Activated T-cell treated with anti-CD3 and anti-CD28 coated beads, Interleukin-2, amount 50 U/mL, for 72 hours (primary cell): ENCODE data around the gene NHLRC2. TPM values are rescaled to one million over a fixed set of nuclear protein-coding genes. Genes with fewer than 3 reads are reported as not detected.
A peak's percentile ranks its signal among the peaks of the same experiment; 100 is the strongest.

ENCODE experiments used
- ATAC-seq, 2 donors: fragments of 150-1000 bp; cut with Tn5 transposase; replicated peaks in 1 of 2; 2 replicates each; pipeline ENCODE4 v1.10.0; 2021; ENCODE audit warnings: moderate library complexity in 2 of 2, mild to moderate bottlenecking in 1 of 2
- DNase-seq, 2 donors: peaks; one replicate each; pipeline ENCODE4 v3.0.0; 2021 to 2022; ENCODE audit warnings: mixed read lengths in 1 of 2
- H3K27ac Mint-ChIP-seq: one replicate; pipeline ENCODE4 v1.8.0; 2022; ENCODE audit warnings: mild to moderate bottlenecking, moderate library complexity, mixed read lengths
- H3K27me3 Mint-ChIP-seq: one replicate; pipeline ENCODE4 v1.8.0; 2022; ENCODE audit warnings: low read depth, mixed read lengths
- H3K36me3 Mint-ChIP-seq, 2 donors: one replicate each; pipeline ENCODE4 v1.8.0; 2022; ENCODE audit warnings: mixed read lengths in 2 of 2, mild to moderate bottlenecking in 1 of 2; ENCODE audit not compliant: insufficient read depth in 2 of 2
- H3K4me1 Mint-ChIP-seq: one replicate; pipeline ENCODE4 v1.8.0; 2022; ENCODE audit warnings: low read depth, mixed read lengths
- H3K4me3 Mint-ChIP-seq, 2 donors: one replicate each; pipeline ENCODE4 v1.8.0; 2022; ENCODE audit warnings: mild to moderate bottlenecking in 2 of 2, mixed read lengths in 2 of 2, moderate library complexity in 2 of 2
- H3K9me3 Mint-ChIP-seq, 2 donors: one replicate each; pipeline ENCODE4 v1.8.0; 2022; ENCODE audit warnings: mixed read lengths in 2 of 2
- total RNA-seq, 2 donors: library from RNA; stranded (reverse); gene quantifications; one replicate each; pipeline ENCODE4 v1.2.3, GENCODE V29; 2022

Gene NHLRC2
- total RNA-seq, 2 donors from 2014 or later, result 30.6 to 30.9 TPM

GRCh38 chr10:113869789-113870188, 15.3 kb downstream of the NHLRC2 start:
- ATAC-seq, result no peak
- H3K4me3 Mint-ChIP-seq, result no peak overlapping the region
- H3K4me1 Mint-ChIP-seq, result peaks cover 5% of the 10 kb centered on the region

GRCh38 chr10:113872139-113873030, 17.9 kb downstream of the NHLRC2 start:
- H3K36me3 Mint-ChIP-seq, result peaks cover 7 to 23% of the 10 kb centered on the region in 2 donors

More at GRCh38 chr10:113869789-113870188, 15.3 kb downstream of the NHLRC2 start:
- Mint-ChIP-seq H3K9me3 (peaks cover 0 to 7% of the 10 kb centered on the region in 2 donors), H3K27ac (no peak overlapping the region), H3K36me3 (peaks cover 7 to 19% of the 10 kb centered on the region in 2 donors), H3K27me3 (no peaks in the 10 kb centered on the region)
- no peak for DNase-seq

GRCh38 chr10:113875212-113875611, 20.8 kb downstream of the NHLRC2 start:
- H3K4me1 Mint-ChIP-seq, result peaks cover 7% of the 10 kb centered on the region
- no peak overlapping the region for H3K4me3 Mint-ChIP-seq
- peak overlapping the region; percentile 62 for H3K27ac Mint-ChIP-seq
- peaks cover 7 to 16% of the 10 kb centered on the region in 2 donors for H3K36me3 Mint-ChIP-seq
- no peak for ATAC-seq
- H3K27me3 Mint-ChIP-seq, result no peaks in the 10 kb centered on the region
- H3K9me3 Mint-ChIP-seq, result peaks cover 0 to 7% of the 10 kb centered on the region in 2 donors
- no peak for DNase-seq

More at GRCh38 chr10:113872139-113873030, 17.9 kb downstream of the NHLRC2 start:
- Mint-ChIP-seq H3K4me1 (peaks cover 11% of the 10 kb centered on the region), H3K4me3 (no peak overlapping the region), H3K9me3 (peaks cover 0 to 7% of the 10 kb centered on the region in 2 donors), H3K27me3 (no peaks in the 10 kb centered on the region), H3K27ac (peak overlapping the region; percentile 36)
- ATAC-seq (no peak), DNase-seq (no peak)

- DNase-seq (no peak), ATAC-seq (no peak)
- Mint-ChIP-seq H3K4me3 (no peak overlapping the region), H3K9me3 (peaks cover 0 to 7% of the 10 kb centered on the region in 2 donors), H3K4me1 (peaks cover 7% of the 10 kb centered on the region), H3K36me3 (peaks cover 7 to 16% of the 10 kb centered on the region in 2 donors), H3K27me3 (no peaks in the 10 kb centered on the region), H3K27ac (no peak overlapping the region)
These were observed 22.0 kb downstream of the NHLRC2 start for GRCh38 chr10:113876461-113876860.

GRCh38 chr10:113879691-113880090, 25.2 kb downstream of the NHLRC2 start:
- H3K4me1 Mint-ChIP-seq, result peaks cover 19% of the 10 kb centered on the region
- ATAC-seq (no peak), DNase-seq (no peak)
- H3K27me3 Mint-ChIP-seq, result no peaks in the 10 kb centered on the region
- no peak overlapping the region for H3K27ac Mint-ChIP-seq
- no peaks in the 10 kb centered on the region for H3K9me3 Mint-ChIP-seq
- H3K36me3 Mint-ChIP-seq, result peaks cover 3 to 11% of the 10 kb centered on the region in 2 donors
- H3K4me3 Mint-ChIP-seq, result no peak overlapping the region

- DNase-seq (no peak), ATAC-seq (no peak)
- H3K4me3 Mint-ChIP-seq, result no peak overlapping the region
- no peak overlapping the region for H3K27ac Mint-ChIP-seq
- H3K27me3 Mint-ChIP-seq, result no peaks in the 10 kb centered on the region
- peaks cover 17% of the 10 kb centered on the region for H3K4me1 Mint-ChIP-seq
- peaks cover 3 to 13% of the 10 kb centered on the region in 2 donors for H3K36me3 Mint-ChIP-seq
- no peaks in the 10 kb centered on the region for H3K9me3 Mint-ChIP-seq
These were observed 25.8 kb downstream of the NHLRC2 start for GRCh38 chr10:113880236-113880635.

GRCh38 chr10:113882240-113882639, 27.8 kb downstream of the NHLRC2 start:
- H3K9me3 Mint-ChIP-seq, result no peaks in the 10 kb centered on the region
- ATAC-seq (no peak), DNase-seq (no peak)
- no peaks in the 10 kb centered on the region for H3K27me3 Mint-ChIP-seq
- H3K27ac Mint-ChIP-seq, result no peak overlapping the region
- peaks cover 12% of the 10 kb centered on the region for H3K4me1 Mint-ChIP-seq
- no peak overlapping the region for H3K4me3 Mint-ChIP-seq
- H3K36me3 Mint-ChIP-seq, result peaks cover 4 to 24% of the 10 kb centered on the region in 2 donors

GRCh38 chr10:113889911-113890310, 35.5 kb downstream of the NHLRC2 start:
- Mint-ChIP-seq H3K4me1 (no peaks in the 10 kb centered on the region), H3K27ac (no peak overlapping the region), H3K9me3 (no peaks in the 10 kb centered on the region), H3K27me3 (no peaks in the 10 kb centered on the region), H3K36me3 (peaks cover 1 to 22% of the 10 kb centered on the region in 2 donors), H3K4me3 (no peak overlapping the region)
- DNase-seq (no peak), ATAC-seq (no peak)

- H3K9me3 Mint-ChIP-seq, result peaks cover 0 to 2% of the 10 kb centered on the region in 2 donors
- no peaks in the 10 kb centered on the region for H3K4me1 Mint-ChIP-seq
- ATAC-seq (no peak), DNase-seq (no peak)
- H3K27ac Mint-ChIP-seq, result no peak overlapping the region
- no peak overlapping the region for H3K4me3 Mint-ChIP-seq
- no peaks in the 10 kb centered on the region for H3K27me3 Mint-ChIP-seq
- peaks cover 3 to 20% of the 10 kb centered on the region in 2 donors for H3K36me3 Mint-ChIP-seq
These were observed 36.3 kb downstream of the NHLRC2 start for GRCh38 chr10:113890769-113891168.

GRCh38 chr10:113891476-113891875, 37.0 kb downstream of the NHLRC2 start:
- H3K9me3 Mint-ChIP-seq, result peaks cover 0 to 2% of the 10 kb centered on the region in 2 donors
- no peaks in the 10 kb centered on the region for H3K4me1 Mint-ChIP-seq
- H3K27me3 Mint-ChIP-seq, result no peaks in the 10 kb centered on the region
- DNase-seq (no peak), ATAC-seq (no peak)
- H3K27ac Mint-ChIP-seq, result no peak overlapping the region
- no peak overlapping the region for H3K4me3 Mint-ChIP-seq
- H3K36me3 Mint-ChIP-seq, result peaks cover 3 to 14% of the 10 kb centered on the region in 2 donors

- ATAC-seq, result no peak
- Mint-ChIP-seq H3K27ac (no peak overlapping the region), H3K4me3 (no peak overlapping the region), H3K27me3 (no peaks in the 10 kb centered on the region), H3K36me3 (peaks cover 2 to 6% of the 10 kb centered on the region in 2 donors), H3K9me3 (peaks cover 0 to 2% of the 10 kb centered on the region in 2 donors), H3K4me1 (no peaks in the 10 kb centered on the region)
- DNase-seq, result no peak
These were observed 39.1 kb downstream of the NHLRC2 start for GRCh38 chr10:113893570-113893969.

GRCh38 chr10:113894581-113894980, 40.1 kb downstream of the NHLRC2 start:
- Mint-ChIP-seq H3K27me3 (no peaks in the 10 kb centered on the region), H3K27ac (no peak overlapping the region), H3K36me3 (peaks cover 2 to 9% of the 10 kb centered on the region in 2 donors), H3K4me3 (no peak overlapping the region), H3K4me1 (no peaks in the 10 kb centered on the region), H3K9me3 (peaks cover 0 to 2% of the 10 kb centered on the region in 2 donors)
- no peak for DNase-seq
- no peak for ATAC-seq

GRCh38 chr10:113895018-113895417, 40.6 kb downstream of the NHLRC2 start:
- no peaks in the 10 kb centered on the region for H3K27me3 Mint-ChIP-seq
- H3K27ac Mint-ChIP-seq, result no peak overlapping the region
- no peak overlapping the region for H3K4me3 Mint-ChIP-seq
- H3K4me1 Mint-ChIP-seq, result no peaks in the 10 kb centered on the region
- H3K36me3 Mint-ChIP-seq, result peaks cover 2 to 9% of the 10 kb centered on the region in 2 donors
- ATAC-seq (no peak), DNase-seq (no peak)
- H3K9me3 Mint-ChIP-seq, result peaks cover 0 to 2% of the 10 kb centered on the region in 2 donors
